ENCODE measurements around the gene ANKEF1.

Gene ANKEF1

GRCh38 chr20:10090588-10091166, 55.9 kb downstream of the ANKEF1 start:
- peak; percentile 80 for DNase-seq

GRCh38 chr20:10093087-10093591, 58.4 kb downstream of the ANKEF1 start:
- DNase-seq = no peak

- DNase-seq = no peak
These were observed 59.9 kb downstream of the ANKEF1 start for GRCh38 chr20:10094566-10095173.

GRCh38 chr20:10096790-10097189, 62.0 kb downstream of the ANKEF1 start:
- no peak for DNase-seq

- no peak for DNase-seq
These were observed 70.3 kb downstream of the ANKEF1 start for GRCh38 chr20:10105046-10105445.
